Subcutaneous adipose tissue (tissue), 4 donors: ENCODE results near the gene SERPINB4. TPM values are rescaled to one million over a fixed set of nuclear protein-coding genes. Genes with fewer than 3 reads are reported as not detected.

Experiments used
- total RNA-seq, 4 donors: library from RNA; depleted of rRNA; stranded (reverse); fragments of >200 nt; gene quantifications; one replicate each; pipeline ENCODE4 v1.1.0, GENCODE V29; 2016
- TF ChIP-seq, protein P1 (sequence below): fragments of 450-650 bp; IDR thresholded peaks from one replicate; pipeline ENCODE4 v1.5.1; 2016; ENCODE audit warnings: low read depth, mild to moderate bottlenecking, control low read depth, antibody characterized with exemption, moderate library complexity

SERPINB4 gene
- total RNA-seq, 4 donors from 2014 or later, result not detected

DNA sequence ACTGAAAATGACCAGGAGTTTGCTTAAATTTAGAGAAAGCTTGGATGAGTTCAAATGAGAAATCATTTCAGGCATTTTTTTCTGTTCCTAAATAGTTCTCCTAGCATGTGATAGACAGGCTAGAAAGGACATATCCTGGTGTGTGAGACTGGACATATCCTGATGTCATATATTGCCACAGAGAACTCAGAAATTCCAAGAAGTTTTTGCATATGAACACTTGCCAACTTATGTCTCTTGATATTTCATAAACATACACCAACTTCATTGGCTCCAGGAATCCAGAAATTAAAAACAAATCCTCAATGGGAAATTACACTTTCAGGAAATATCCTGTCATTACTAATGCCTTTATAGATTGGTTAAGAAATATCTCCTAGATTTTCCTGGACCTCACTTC, 2.9 kb upstream of the SERPINB4 start:
- TF ChIP-seq, protein P1, sequence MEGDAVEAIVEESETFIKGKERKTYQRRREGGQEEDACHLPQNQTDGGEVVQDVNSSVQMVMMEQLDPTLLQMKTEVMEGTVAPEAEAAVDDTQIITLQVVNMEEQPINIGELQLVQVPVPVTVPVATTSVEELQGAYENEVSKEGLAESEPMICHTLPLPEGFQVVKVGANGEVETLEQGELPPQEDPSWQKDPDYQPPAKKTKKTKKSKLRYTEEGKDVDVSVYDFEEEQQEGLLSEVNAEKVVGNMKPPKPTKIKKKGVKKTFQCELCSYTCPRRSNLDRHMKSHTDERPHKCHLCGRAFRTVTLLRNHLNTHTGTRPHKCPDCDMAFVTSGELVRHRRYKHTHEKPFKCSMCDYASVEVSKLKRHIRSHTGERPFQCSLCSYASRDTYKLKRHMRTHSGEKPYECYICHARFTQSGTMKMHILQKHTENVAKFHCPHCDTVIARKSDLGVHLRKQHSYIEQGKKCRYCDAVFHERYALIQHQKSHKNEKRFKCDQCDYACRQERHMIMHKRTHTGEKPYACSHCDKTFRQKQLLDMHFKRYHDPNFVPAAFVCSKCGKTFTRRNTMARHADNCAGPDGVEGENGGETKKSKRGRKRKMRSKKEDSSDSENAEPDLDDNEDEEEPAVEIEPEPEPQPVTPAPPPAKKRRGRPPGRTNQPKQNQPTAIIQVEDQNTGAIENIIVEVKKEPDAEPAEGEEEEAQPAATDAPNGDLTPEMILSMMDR, result no peak

DNA sequence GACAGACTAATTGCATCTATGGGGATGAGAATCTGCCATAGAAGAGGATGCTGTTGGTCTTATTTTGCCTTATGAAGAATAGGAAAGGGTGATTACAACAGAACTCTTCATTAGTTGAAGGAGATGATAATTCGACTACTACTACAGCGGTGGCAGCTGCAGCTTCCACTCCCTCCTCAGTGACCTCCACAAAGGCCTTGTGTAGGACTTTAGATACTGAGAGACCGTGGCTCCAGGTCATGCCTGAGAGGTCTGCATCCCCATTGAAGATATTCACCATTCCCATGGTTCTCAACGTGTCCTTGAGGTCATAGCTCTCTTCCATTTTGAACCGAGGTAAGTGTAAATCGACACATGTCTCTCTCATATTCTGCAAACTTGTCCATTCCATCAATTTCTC, 6.4 kb downstream of the SERPINB4 start:
- TF ChIP-seq, protein P1, result no peak

DNA sequence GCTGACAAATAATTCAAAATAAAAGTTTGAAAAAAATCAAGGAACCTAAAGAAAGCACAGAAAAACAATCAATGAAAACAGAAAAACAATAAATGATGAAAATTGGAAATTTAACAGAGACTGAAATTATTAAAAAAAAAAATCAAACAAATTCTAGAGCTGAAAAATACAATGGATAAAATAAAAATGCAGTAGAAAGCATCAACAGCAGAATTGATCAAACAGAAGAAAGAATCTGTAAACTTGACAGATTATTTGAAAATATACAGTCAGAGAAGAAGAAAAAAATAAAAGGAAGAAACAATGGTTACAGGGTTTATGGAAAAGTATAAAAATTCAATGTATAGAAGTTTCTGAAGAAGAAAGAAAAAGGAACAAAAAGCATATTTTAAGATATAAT, 16.2 kb downstream of the SERPINB4 start:
- TF ChIP-seq, protein P1, result no peak

DNA sequence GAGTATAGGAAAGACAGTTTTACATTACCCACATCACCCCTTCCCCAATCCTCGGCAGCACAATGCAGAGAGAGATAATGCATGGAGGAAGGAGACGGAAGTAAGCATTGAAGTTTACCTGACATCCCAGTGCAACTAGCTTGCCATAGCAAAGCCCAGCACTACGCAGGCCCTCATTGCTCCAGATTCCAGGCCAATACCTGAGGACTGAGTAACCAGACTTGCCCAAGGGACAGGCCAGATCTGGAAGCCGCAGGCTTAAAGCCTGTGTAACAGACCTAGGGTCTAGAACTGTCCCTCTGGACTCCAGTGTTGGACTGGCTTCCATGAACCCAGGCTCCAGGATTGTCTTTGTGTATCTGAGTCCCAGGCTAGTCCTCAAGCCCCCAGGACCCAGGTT, 17.6 kb downstream of the SERPINB4 start:
- TF ChIP-seq, protein P1, result no peak

DNA sequence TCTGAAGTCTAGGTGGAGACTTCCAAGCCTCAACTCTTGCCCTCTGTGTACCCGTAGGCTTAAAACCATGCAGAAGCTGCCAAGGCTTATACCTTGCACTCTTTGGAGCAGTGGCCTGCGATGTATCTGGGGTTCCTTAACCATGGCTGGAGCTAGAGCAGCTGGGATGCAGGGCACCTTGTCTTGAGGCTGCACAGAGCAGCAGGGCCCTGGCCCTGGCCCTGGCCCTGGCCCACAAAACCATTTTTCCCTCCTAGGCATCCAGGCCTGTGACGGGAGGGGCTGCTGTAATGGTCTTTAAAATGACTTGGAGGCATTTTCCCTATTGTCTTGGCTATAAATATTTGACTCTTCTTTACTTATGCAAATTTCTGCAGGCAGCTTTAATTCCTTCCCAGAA, 19.2 kb downstream of the SERPINB4 start:
- TF ChIP-seq, protein P1, result no peak

DNA sequence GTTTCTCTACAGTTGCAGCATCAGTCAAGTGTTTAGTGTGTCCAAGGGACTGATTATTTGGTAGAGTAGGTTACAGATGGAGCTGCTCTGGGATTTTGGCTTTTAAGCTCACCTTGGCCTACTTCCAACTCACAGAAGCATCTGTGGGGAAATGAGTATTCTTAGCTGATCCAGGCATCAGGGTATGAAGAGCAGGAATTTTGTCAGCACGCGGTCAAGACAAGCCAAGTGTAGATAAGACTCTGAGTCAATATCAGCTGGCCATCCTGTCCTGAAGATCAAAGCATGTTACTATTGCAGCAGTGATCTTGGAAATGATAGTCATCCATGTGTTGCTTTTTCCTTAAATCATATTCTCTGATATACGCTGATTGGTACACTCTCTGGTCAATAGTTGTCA, 24.4 kb downstream of the SERPINB4 start:
- TF ChIP-seq, protein P1, result no peak

DNA sequence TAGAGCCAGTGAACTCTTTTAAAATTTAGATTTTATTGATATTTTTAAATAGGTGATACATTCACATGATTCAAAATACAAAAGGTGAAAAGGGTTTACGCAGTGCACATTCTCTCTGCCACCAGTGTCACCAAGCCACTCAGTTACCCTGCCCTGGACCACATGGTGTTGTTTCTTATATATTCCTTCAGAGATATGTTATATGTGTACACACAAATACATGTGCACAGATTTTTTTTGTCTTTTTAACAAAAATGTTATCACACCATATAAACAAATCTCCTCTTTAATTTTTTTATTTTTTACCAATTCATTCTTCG, 26.2 kb downstream of the SERPINB4 start:
- TF ChIP-seq, protein P1, result no peak
